ENCODE results near the gene SPAG16. TPM values are rescaled to one million over a fixed set of nuclear protein-coding genes. Genes with fewer than 3 reads are reported as not detected.

The SPAG16 gene
- total and polyA plus RNA-seq, 2 donors from 2014 or later = 35.9 to 38.5 TPM

GRCh38 chr2:214378455-214379103, 1094.3 kb downstream of the SPAG16 start:
- Histone ChIP-seq H3K9me3 (ENCODE audit: control insufficient read depth in 2 of 3, insufficient read depth in 1 of 3, low read length in 3 of 3) (no peaks in the 10 kb centered on the region), H3K27ac (ENCODE audit: low read depth in 2 of 2, low read length in 2 of 2) (no peak overlapping the region), H3K9ac (ENCODE audit: low read length in 3 of 3) (no peak overlapping the region), H3K36me3 (ENCODE audit: control insufficient read depth in 2 of 3, insufficient read depth in 3 of 3, low read length in 3 of 3) (no peaks in the 10 kb centered on the region), H3K27me3 (ENCODE audit: control insufficient read depth, insufficient read depth, low read length) (no peaks in the 10 kb centered on the region), H3K4me3 (ENCODE audit: low read length in 3 of 3) (no peak overlapping the region), H3K4me1 (ENCODE audit: control insufficient read depth in 2 of 3, insufficient read depth in 2 of 3, low read depth in 1 of 3, low read length in 3 of 3) (no peaks in the 10 kb centered on the region)
- intact Hi-C loops (cut with DNase I) = no loop called here
- TF ChIP-seq, protein P1, sequence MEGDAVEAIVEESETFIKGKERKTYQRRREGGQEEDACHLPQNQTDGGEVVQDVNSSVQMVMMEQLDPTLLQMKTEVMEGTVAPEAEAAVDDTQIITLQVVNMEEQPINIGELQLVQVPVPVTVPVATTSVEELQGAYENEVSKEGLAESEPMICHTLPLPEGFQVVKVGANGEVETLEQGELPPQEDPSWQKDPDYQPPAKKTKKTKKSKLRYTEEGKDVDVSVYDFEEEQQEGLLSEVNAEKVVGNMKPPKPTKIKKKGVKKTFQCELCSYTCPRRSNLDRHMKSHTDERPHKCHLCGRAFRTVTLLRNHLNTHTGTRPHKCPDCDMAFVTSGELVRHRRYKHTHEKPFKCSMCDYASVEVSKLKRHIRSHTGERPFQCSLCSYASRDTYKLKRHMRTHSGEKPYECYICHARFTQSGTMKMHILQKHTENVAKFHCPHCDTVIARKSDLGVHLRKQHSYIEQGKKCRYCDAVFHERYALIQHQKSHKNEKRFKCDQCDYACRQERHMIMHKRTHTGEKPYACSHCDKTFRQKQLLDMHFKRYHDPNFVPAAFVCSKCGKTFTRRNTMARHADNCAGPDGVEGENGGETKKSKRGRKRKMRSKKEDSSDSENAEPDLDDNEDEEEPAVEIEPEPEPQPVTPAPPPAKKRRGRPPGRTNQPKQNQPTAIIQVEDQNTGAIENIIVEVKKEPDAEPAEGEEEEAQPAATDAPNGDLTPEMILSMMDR (IDR thresholded peaks at IDR 0.05; ENCODE audit: borderline replicate concordance, extremely low read depth, insufficient read depth) = no peak
- no peak for FAIRE-seq
- peak in 1 of 5 donors; percentile 9 for DNase-seq

GRCh38 chr2:214379227-214379626, 1095.0 kb downstream of the SPAG16 start:
- H3K27ac ChIP-seq (ENCODE audit: low read depth in 2 of 2, low read length in 2 of 2) = no peak overlapping the region
- no peaks in the 10 kb centered on the region for H3K27me3 ChIP-seq (ENCODE audit: control insufficient read depth, insufficient read depth, low read length)
- DNase-seq = peak in 2 of 5 donors; percentile 1 to 31
- no peak for FAIRE-seq
- H3K9ac ChIP-seq (ENCODE audit: low read length in 3 of 3) = no peak overlapping the region
- no peaks in the 10 kb centered on the region for H3K4me1 ChIP-seq (ENCODE audit: control insufficient read depth in 2 of 3, insufficient read depth in 2 of 3, low read depth in 1 of 3, low read length in 3 of 3)
- no peaks in the 10 kb centered on the region for H3K9me3 ChIP-seq (ENCODE audit: control insufficient read depth in 2 of 3, insufficient read depth in 1 of 3, low read length in 3 of 3)
- TF ChIP-seq, protein P1 (IDR thresholded peaks at IDR 0.05; ENCODE audit: borderline replicate concordance, extremely low read depth, insufficient read depth) = no peak
- no peaks in the 10 kb centered on the region for H3K36me3 ChIP-seq (ENCODE audit: control insufficient read depth in 2 of 3, insufficient read depth in 3 of 3, low read length in 3 of 3)
- intact Hi-C loops (cut with DNase I) = no loop called here
- H3K4me3 ChIP-seq (ENCODE audit: low read length in 3 of 3) = no peak overlapping the region

- no peak overlapping the region for H3K27ac ChIP-seq (ENCODE audit: low read depth in 2 of 2, low read length in 2 of 2)
- intact Hi-C loops (cut with DNase I) = no loop called here
- DNase-seq = no peak
- H3K9ac ChIP-seq (ENCODE audit: low read length in 3 of 3) = no peak overlapping the region
- H3K4me1 ChIP-seq (ENCODE audit: control insufficient read depth in 2 of 3, insufficient read depth in 2 of 3, low read depth in 1 of 3, low read length in 3 of 3) = no peaks in the 10 kb centered on the region
- no peak overlapping the region for H3K4me3 ChIP-seq (ENCODE audit: low read length in 3 of 3)
- no peak for FAIRE-seq
- no peaks in the 10 kb centered on the region for H3K36me3 ChIP-seq (ENCODE audit: control insufficient read depth in 2 of 3, insufficient read depth in 3 of 3, low read length in 3 of 3)
- H3K9me3 ChIP-seq (ENCODE audit: control insufficient read depth in 2 of 3, insufficient read depth in 1 of 3, low read length in 3 of 3) = no peaks in the 10 kb centered on the region
- H3K27me3 ChIP-seq (ENCODE audit: control insufficient read depth, insufficient read depth, low read length) = no peaks in the 10 kb centered on the region
- TF ChIP-seq, protein P1 (IDR thresholded peaks at IDR 0.05; ENCODE audit: borderline replicate concordance, extremely low read depth, insufficient read depth) = no peak
Measured at GRCh38 chr2:214380681-214381080, 1096.4 kb downstream of the SPAG16 start.

DNA sequence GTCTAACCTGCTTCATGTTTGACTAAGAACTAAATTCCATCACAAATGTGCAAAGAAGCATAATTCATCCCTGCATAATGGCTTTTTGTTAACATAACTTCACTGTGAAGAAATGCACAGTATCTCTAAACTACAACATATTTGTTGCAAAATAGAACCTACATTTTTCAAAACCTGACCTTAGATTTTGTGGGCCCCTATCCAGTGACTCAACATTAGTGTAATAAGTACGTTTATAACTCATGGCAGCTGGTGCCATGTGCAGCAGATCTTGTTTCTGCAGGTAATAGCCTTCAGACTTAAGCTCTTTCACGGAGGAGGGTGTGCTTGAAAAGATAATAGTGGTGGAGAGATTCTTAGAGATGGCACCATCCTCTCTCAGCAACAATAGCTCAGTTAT, 1098.0 kb downstream of the SPAG16 start:
- no peaks in the 10 kb centered on the region for H3K4me1 ChIP-seq (ENCODE audit: control insufficient read depth in 2 of 3, insufficient read depth in 2 of 3, low read depth in 1 of 3, low read length in 3 of 3)
- DNase-seq (no peak), FAIRE-seq (no peak)
- intact Hi-C loops (cut with DNase I) = no loop called here
- H3K27ac ChIP-seq (ENCODE audit: low read depth in 2 of 2, low read length in 2 of 2) = no peak overlapping the region
- H3K27me3 ChIP-seq (ENCODE audit: control insufficient read depth, insufficient read depth, low read length) = no peaks in the 10 kb centered on the region
- TF ChIP-seq, protein P1 (IDR thresholded peaks at IDR 0.05; ENCODE audit: borderline replicate concordance, extremely low read depth, insufficient read depth) = no peak
- no peaks in the 10 kb centered on the region for H3K36me3 ChIP-seq (ENCODE audit: control insufficient read depth in 2 of 3, insufficient read depth in 3 of 3, low read length in 3 of 3)
- H3K9me3 ChIP-seq (ENCODE audit: control insufficient read depth in 2 of 3, insufficient read depth in 1 of 3, low read length in 3 of 3) = no peaks in the 10 kb centered on the region
- no peak overlapping the region for H3K9ac ChIP-seq (ENCODE audit: low read length in 3 of 3)
- H3K4me3 ChIP-seq (ENCODE audit: low read length in 3 of 3) = no peak overlapping the region

Data from kidney (tissue), 14 donors.